Mesothelial cell of epicardium (in vitro differentiated cells): ENCODE measurements around the gene AP3B2. TPM values are rescaled to one million over a fixed set of nuclear protein-coding genes. Genes with fewer than 3 reads are reported as not detected.

Experiments
- DNase-seq, 2 experiments: peaks; one replicate each; pipeline ENCODE4 v3.0.0; 2021; ENCODE audit warnings: low spot score in 2 of 2; ENCODE audit not compliant: unreplicated experiment in 2 of 2
- H3K27ac Mint-ChIP-seq: 2 replicates; pipeline ENCODE4 v1.8.0; 2021; ENCODE audit warnings: mixed read lengths
- H3K27me3 Mint-ChIP-seq: 2 replicates; pipeline ENCODE4 v1.8.0; 2021; ENCODE audit warnings: low read depth, mixed read lengths
- H3K36me3 Mint-ChIP-seq: 2 replicates; pipeline ENCODE4 v1.8.0; 2021; ENCODE audit warnings: mixed read lengths
- H3K4me1 Mint-ChIP-seq: 2 replicates; pipeline ENCODE4 v1.8.0; 2021; ENCODE audit warnings: mixed read lengths
- H3K4me3 Mint-ChIP-seq: 2 replicates; pipeline ENCODE4 v1.8.0; 2021; ENCODE audit warnings: mild to moderate bottlenecking, moderate library complexity, mixed read lengths
- H3K9me3 Mint-ChIP-seq: 2 replicates; pipeline ENCODE4 v1.8.0; 2021; ENCODE audit warnings: mixed read lengths
- CTCF ChIP-seq: fragments of 200-600 bp; sonication (generic); IDR thresholded peaks from one replicate; pipeline ENCODE4 v1.5.0; 2021; ENCODE audit warnings: antibody characterized with exemption; ENCODE audit not compliant: unreplicated experiment
- total RNA-seq: library from RNA; stranded (reverse); gene quantifications from 3 replicates; pipeline ENCODE4 v1.2.1, GENCODE V29; 2021

AP3B2 gene
- total RNA-seq, 1 donor from 2014 or later = 1.3 TPM

DNA sequence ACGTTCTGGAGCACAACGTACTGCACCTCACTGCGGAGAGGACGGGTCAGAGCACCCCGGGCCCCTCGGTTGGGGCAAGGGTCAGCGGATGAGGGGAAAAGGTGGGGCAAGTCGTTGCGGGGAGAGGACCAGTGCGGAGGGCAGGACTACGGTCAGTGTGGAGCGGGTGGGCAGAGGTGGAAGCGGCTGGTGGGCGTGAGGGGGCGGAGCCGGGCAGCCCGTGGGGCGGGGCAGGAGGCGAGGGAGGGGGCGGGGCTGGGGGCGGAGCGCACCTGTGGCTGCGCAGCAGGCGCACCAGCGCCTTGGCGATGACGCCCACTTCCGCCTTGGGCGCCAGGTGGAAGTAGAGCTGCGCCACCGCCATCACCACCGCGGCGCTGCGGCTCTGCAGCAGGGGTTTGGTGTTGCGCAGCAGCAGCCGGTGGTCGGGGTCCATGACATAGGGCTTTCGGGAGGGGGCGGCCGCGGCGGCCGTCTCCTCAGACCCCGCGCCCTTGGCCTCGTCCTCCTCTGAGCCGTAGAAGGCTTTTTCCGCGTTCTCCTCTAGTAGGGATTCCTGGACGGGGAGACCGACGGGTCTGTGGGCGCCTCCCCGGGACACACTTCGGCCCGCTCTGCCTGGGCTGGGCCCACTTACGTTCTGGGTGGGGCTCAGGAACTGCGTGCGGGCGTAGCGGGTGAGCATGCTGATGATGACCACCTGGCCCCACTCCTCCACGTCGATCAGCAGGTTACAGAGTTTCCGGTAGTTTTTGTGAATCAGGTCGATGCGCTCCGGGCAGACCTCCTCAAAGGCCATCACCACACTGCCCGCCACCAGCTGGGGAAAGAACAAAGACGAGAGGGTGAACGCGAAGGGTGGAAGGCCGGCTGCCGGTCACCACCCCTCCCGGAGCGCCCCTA, 29.2 kb downstream of the AP3B2 start:
- DNase-seq = peak; percentile 70 to 73
- peaks cover 13% of the 10 kb centered on the region for H3K4me1 Mint-ChIP-seq
- no peak for TF ChIP-seq CTCF

GRCh38 chr15:82679626-82680199, 30.0 kb downstream of the AP3B2 start:
- no peak for TF ChIP-seq CTCF
- H3K27me3 Mint-ChIP-seq = peaks cover 91% of the 10 kb centered on the region
- DNase-seq = no peak
- H3K4me3 Mint-ChIP-seq = peak overlapping the region; percentile 87
- H3K9me3 Mint-ChIP-seq = no peaks in the 10 kb centered on the region
- peaks cover 13% of the 10 kb centered on the region for H3K4me1 Mint-ChIP-seq
- H3K36me3 Mint-ChIP-seq = no peaks in the 10 kb centered on the region
- H3K27ac Mint-ChIP-seq = peak overlapping the region; percentile 37

More for the DNA sequence above, 29.2 kb downstream of the AP3B2 start:
- no peaks in the 10 kb centered on the region for H3K9me3 Mint-ChIP-seq
- H3K36me3 Mint-ChIP-seq = no peaks in the 10 kb centered on the region
- H3K27ac Mint-ChIP-seq = peak overlapping the region; percentile 72
- H3K4me3 Mint-ChIP-seq = peak overlapping the region; percentile 87
- H3K27me3 Mint-ChIP-seq = peaks cover 87% of the 10 kb centered on the region

GRCh38 chr15:82677720-82678323, 31.9 kb downstream of the AP3B2 start:
- TF ChIP-seq CTCF = no peak
- Mint-ChIP-seq H3K27ac (no peak overlapping the region), H3K36me3 (no peaks in the 10 kb centered on the region), H3K9me3 (no peaks in the 10 kb centered on the region), H3K27me3 (peaks cover 78% of the 10 kb centered on the region), H3K4me3 (no peak overlapping the region), H3K4me1 (peaks cover 13% of the 10 kb centered on the region)
- no peak for DNase-seq

DNA sequence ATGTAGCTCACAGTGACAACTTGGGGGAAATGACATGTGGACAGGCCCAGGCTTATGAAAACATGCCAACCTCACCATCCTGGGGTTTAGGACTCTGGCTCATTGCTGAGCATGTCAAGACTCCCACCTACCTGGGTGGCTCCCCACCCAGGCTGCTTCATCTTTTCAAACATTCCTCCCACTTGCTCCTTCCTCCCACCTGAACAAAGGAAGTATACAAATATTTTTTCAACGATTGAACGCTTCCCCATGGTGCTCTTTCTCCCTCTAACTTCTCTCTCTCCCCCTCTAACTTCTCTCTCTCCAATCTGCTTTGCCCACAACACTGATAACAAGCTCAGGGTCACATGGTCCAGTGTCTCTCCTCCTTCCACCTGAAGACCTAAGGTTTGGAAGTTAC, 34.8 kb downstream of the AP3B2 start:
- DNase-seq = no peak
- no peaks in the 10 kb centered on the region for H3K36me3 Mint-ChIP-seq
- TF ChIP-seq CTCF = no peak
- no peak overlapping the region for H3K4me3 Mint-ChIP-seq
- H3K27me3 Mint-ChIP-seq = peaks cover 66% of the 10 kb centered on the region
- no peak overlapping the region for H3K27ac Mint-ChIP-seq
- no peaks in the 10 kb centered on the region for H3K9me3 Mint-ChIP-seq
- peaks cover 3% of the 10 kb centered on the region for H3K4me1 Mint-ChIP-seq

DNA sequence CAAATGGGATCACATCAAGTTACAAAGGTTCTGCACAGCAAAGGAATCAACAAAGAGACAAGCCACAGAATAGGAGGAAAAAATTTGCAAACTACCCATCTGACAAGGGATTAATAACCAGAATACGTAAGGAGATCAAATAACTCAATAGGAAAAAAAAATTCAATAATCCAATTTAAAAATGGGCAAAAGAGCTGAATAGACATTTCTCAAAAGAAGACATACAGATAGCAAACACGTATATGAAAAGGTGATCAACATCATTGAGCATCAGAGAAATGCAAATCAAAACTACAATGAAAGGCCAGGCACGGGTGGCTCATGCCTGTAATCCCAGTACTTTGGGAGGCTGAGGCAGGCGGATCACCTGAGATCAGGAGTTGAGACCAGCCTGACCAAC, 39.0 kb downstream of the AP3B2 start:
- Mint-ChIP-seq H3K36me3 (no peaks in the 10 kb centered on the region), H3K27ac (no peak overlapping the region)

More for the DNA sequence above, 39.0 kb downstream of the AP3B2 start:
- no peak for DNase-seq
- Mint-ChIP-seq H3K4me1 (no peaks in the 10 kb centered on the region), H3K9me3 (no peaks in the 10 kb centered on the region), H3K27me3 (peaks cover 51% of the 10 kb centered on the region), H3K4me3 (no peak overlapping the region)
- TF ChIP-seq CTCF = no peak
